Measurements from ENCODE around the gene SYNE1. TPM values are rescaled to one million over a fixed set of nuclear protein-coding genes. Genes with fewer than 3 reads are reported as not detected.
"Not testable (repeated sequence)": the region's sequence is repeated elsewhere in the genome, so short reads cannot be mapped to it uniquely, and the experiment has no call there.

SYNE1 gene
- total RNA-seq, 2 experiments from 2014 or later = 21.5 to 24.4 TPM

GRCh38 chr6:152502421-152503188 is 134.6 kb downstream of the SYNE1 start:
- CTCF ChIA-PET = no interaction called here
- POLR2A ChIA-PET = no interaction called here

- ChIA-PET POLR2A (no interaction called here), CTCF (no interaction called here)
These were observed 137.2 kb downstream of the SYNE1 start for GRCh38 chr6:152499931-152500330.

- CTCF ChIA-PET = no interaction called here
These were observed 140.4 kb downstream of the SYNE1 start for GRCh38 chr6:152496731-152497130.

GRCh38 chr6:152495456-152495855 is 141.7 kb downstream of the SYNE1 start:
- POLR2A ChIA-PET, CTCF ChIA-PET: not testable (repeated sequence)

More at GRCh38 chr6:152496731-152497130, 140.4 kb downstream of the SYNE1 start:
- POLR2A ChIA-PET = no interaction called here

- CTCF ChIA-PET, POLR2A ChIA-PET: not testable (repeated sequence)
These were observed 144.9 kb downstream of the SYNE1 start for GRCh38 chr6:152492281-152492680.

GRCh38 chr6:152491501-152491900 is 145.7 kb downstream of the SYNE1 start:
- POLR2A ChIA-PET, CTCF ChIA-PET: not testable (repeated sequence)

- CTCF ChIA-PET = interaction anchor here (0.6 kb wide), 1 partner anchor 811 kb away, joined by 4 read pairs; no protein-coding TSS in a partner anchor
- POLR2A ChIA-PET = not testable (repeated sequence)
These were observed 146.2 kb downstream of the SYNE1 start for GRCh38 chr6:152490971-152491378.

GRCh38 chr6:152484806-152485205 is 152.4 kb downstream of the SYNE1 start:
- ChIA-PET CTCF (interaction anchor here (1.0 kb wide), 1 partner anchor 9 kb away, joined by 3 read pairs; no protein-coding TSS in a partner anchor), POLR2A (no interaction called here)

GRCh38 chr6:152482289-152482688 is 154.9 kb downstream of the SYNE1 start:
- ChIA-PET CTCF (no interaction called here), POLR2A (no interaction called here)

- CTCF ChIA-PET = no interaction called here
These were observed 158.7 kb downstream of the SYNE1 start for GRCh38 chr6:152478377-152479010.

GRCh38 chr6:152474354-152474753 is 162.8 kb downstream of the SYNE1 start:
- POLR2A ChIA-PET = no interaction called here
- CTCF ChIA-PET = no interaction called here

More at GRCh38 chr6:152478377-152479010, 158.7 kb downstream of the SYNE1 start:
- POLR2A ChIA-PET = no interaction called here

- POLR2A ChIA-PET = no interaction called here
- CTCF ChIA-PET = no interaction called here
These were observed 164.8 kb downstream of the SYNE1 start for GRCh38 chr6:152472325-152472724.

GRCh38 chr6:152471456-152472265 is 165.5 kb downstream of the SYNE1 start:
- ChIA-PET POLR2A (no interaction called here), CTCF (no interaction called here)

GRCh38 chr6:152463164-152463563 is 174.0 kb downstream of the SYNE1 start:
- POLR2A ChIA-PET = no interaction called here
- CTCF ChIA-PET = no interaction called here

- CTCF ChIA-PET = no interaction called here
- POLR2A ChIA-PET = no interaction called here
These were observed 174.4 kb downstream of the SYNE1 start for GRCh38 chr6:152462716-152463115.

GRCh38 chr6:152461556-152461955 is 175.6 kb downstream of the SYNE1 start:
- ChIA-PET CTCF (no interaction called here), POLR2A (no interaction called here)

- ChIA-PET POLR2A (no interaction called here), CTCF (no interaction called here)
These were observed 178.2 kb downstream of the SYNE1 start for GRCh38 chr6:152458648-152459644.

- ChIA-PET CTCF (no interaction called here), POLR2A (no interaction called here)
These were observed 179.1 kb downstream of the SYNE1 start for GRCh38 chr6:152457949-152458624.

GRCh38 chr6:152454003-152454402 is 183.2 kb downstream of the SYNE1 start:
- ChIA-PET POLR2A (no interaction called here), CTCF (no interaction called here)
